GM23338 (cell line): Measurements from ENCODE around the gene ULK4. TPM values are rescaled to one million over a fixed set of nuclear protein-coding genes. Genes with fewer than 3 reads are reported as not detected.

Experiments
- ATAC-seq: fragments of 200-7000 bp; cut with Tn5 transposase; 3 replicates; pipeline ENCODE4 v1.9.1; 2020
- DNase-seq: peaks from one replicate; pipeline ENCODE4 v3.0.0-alpha.2; 2015; ENCODE audit warnings: low spot score
- H2AFZ ChIP-seq: fragments of 200-600 bp; sonication (generic); 2 replicates; pipeline ENCODE4 v1.8.0; 2016; ENCODE audit warnings: antibody characterized with exemption, mild to moderate bottlenecking, moderate library complexity
- H3F3A ChIP-seq: fragments of 200-600 bp; sonication (generic); replicated peaks from 2 replicates; pipeline ENCODE4 v1.8.0; 2017; ENCODE audit warnings: antibody characterized with exemption, mixed run types, low read depth
- H3K27ac ChIP-seq: fragments of 200-600 bp; sonication (generic); 2 replicates; pipeline ENCODE4 v1.6.1; 2016; ENCODE audit warnings: low read depth
- H3K27me3 ChIP-seq: fragments of 200-600 bp; sonication (generic); 2 replicates; pipeline ENCODE4 v1.8.0; 2016; ENCODE audit warnings: mild to moderate bottlenecking, mixed run types, moderate library complexity; ENCODE audit not compliant: insufficient read depth
- H3K36me3 ChIP-seq: fragments of 200-600 bp; sonication (generic); 2 replicates; pipeline ENCODE4 v1.8.0; 2016; ENCODE audit warnings: mild to moderate bottlenecking; ENCODE audit not compliant: insufficient read depth
- H3K4me1 ChIP-seq: fragments of 200-600 bp; sonication (generic); 2 replicates; pipeline ENCODE4 v1.8.0; 2016; ENCODE audit warnings: mild to moderate bottlenecking, moderate library complexity; ENCODE audit not compliant: insufficient read depth
- H3K4me2 ChIP-seq: fragments of 200-600 bp; sonication (generic); 2 replicates; pipeline ENCODE4 v1.7.1; 2017; ENCODE audit warnings: mixed run types
- H3K4me3 ChIP-seq: fragments of 200-600 bp; sonication (generic); 2 replicates; pipeline ENCODE4 v1.6.1; 2016; ENCODE audit warnings: mixed run types
- H3K79me2 ChIP-seq: fragments of 200-600 bp; sonication (generic); replicated peaks from 2 replicates; pipeline ENCODE4 v1.8.0; 2017; ENCODE audit warnings: mild to moderate bottlenecking; ENCODE audit not compliant: insufficient read depth
- H3K9me2 ChIP-seq: fragments of 200-600 bp; sonication (generic); 2 replicates; pipeline ENCODE4 v1.8.0; 2017; ENCODE audit not compliant: insufficient read depth
- H4K20me1 ChIP-seq: fragments of 200-600 bp; sonication (generic); replicated peaks from 2 replicates; pipeline ENCODE4 v1.8.0; 2017; ENCODE audit warnings: mild to moderate bottlenecking; ENCODE audit not compliant: insufficient read depth
- H3K27ac Mint-ChIP-seq: 2 replicates; pipeline ENCODE4 v1.8.0; 2020; ENCODE audit warnings: inconsistent platforms, mild to moderate bottlenecking, moderate library complexity, mixed read lengths
- H3K27me3 Mint-ChIP-seq: 3 replicates; pipeline ENCODE4 v1.8.0; 2022; ENCODE audit warnings: low read depth, mild to moderate bottlenecking, moderate library complexity, mixed read lengths, inconsistent platforms; ENCODE audit not compliant: insufficient read depth, poor library complexity
- H3K36me3 Mint-ChIP-seq: 3 replicates; pipeline ENCODE4 v1.8.0; 2021; ENCODE audit warnings: low read depth, mild to moderate bottlenecking, inconsistent platforms, moderate library complexity, mixed read lengths
- H3K4me1 Mint-ChIP-seq: 3 replicates; pipeline ENCODE4 v1.8.0; 2020; ENCODE audit warnings: mild to moderate bottlenecking, inconsistent platforms, mixed read lengths
- H3K4me3 Mint-ChIP-seq: 3 replicates; pipeline ENCODE4 v1.8.0; 2021; ENCODE audit warnings: moderate library complexity, mild to moderate bottlenecking, inconsistent platforms, mixed read lengths
- H3K9me3 Mint-ChIP-seq: 3 replicates; pipeline ENCODE4 v1.8.0; 2020; ENCODE audit warnings: moderate library complexity, mild to moderate bottlenecking, inconsistent platforms, mixed read lengths
- CREB1 ChIP-seq: fragments of 250-450 bp; sonication (Bioruptor Pico); IDR thresholded peaks from 2 replicates; pipeline ENCODE4 v1.5.0; 2020; ENCODE audit warnings: low read depth, mild to moderate bottlenecking, moderate library complexity
- EZH2 ChIP-seq: fragments of 200-600 bp; sonication (generic); IDR thresholded peaks from one replicate; pipeline ENCODE4 v1.8.0; 2017; ENCODE audit warnings: antibody characterized with exemption, mild to moderate bottlenecking, low read depth; ENCODE audit not compliant: unreplicated experiment
- EZH2phosphoT487 ChIP-seq: fragments of 200-600 bp; sonication (generic); IDR thresholded peaks from one replicate; pipeline ENCODE4 v1.8.1; 2018; ENCODE audit warnings: antibody characterized with exemption; ENCODE audit not compliant: unreplicated experiment
- JUNB ChIP-seq: IDR thresholded peaks from one replicate; pipeline ENCODE4 v1.6.1; 2016; ENCODE audit warnings: antibody characterized with exemption; ENCODE audit not compliant: unreplicated experiment
- NANOG ChIP-seq: IDR thresholded peaks from 2 replicates; pipeline ENCODE4 v1.6.1; 2016; ENCODE audit warnings: antibody characterized with exemption, borderline replicate concordance
- POLR2AphosphoS5 ChIP-seq: IDR thresholded peaks from 2 replicates; pipeline ENCODE4 v1.6.1; 2016; ENCODE audit warnings: antibody characterized with exemption, low read depth
- STAT1 ChIP-seq: IDR thresholded peaks from one replicate; pipeline ENCODE4 v1.6.1; 2016; ENCODE audit warnings: antibody characterized with exemption; ENCODE audit not compliant: unreplicated experiment
- ZNF114 ChIP-seq: fragments of 250-450 bp; sonication (Bioruptor Pico); IDR thresholded peaks from 2 replicates; pipeline ENCODE4 v1.5.0; 2020; ENCODE audit warnings: mild to moderate bottlenecking, moderate library complexity
- ZNF331 ChIP-seq: fragments of 250-450 bp; sonication (Bioruptor Pico); IDR thresholded peaks from 2 replicates; pipeline ENCODE4 v1.5.0; 2020; ENCODE audit warnings: low read depth, mild to moderate bottlenecking, moderate library complexity
- polyA plus RNA-seq: library from polyadenylated mRNA; unstranded; fragments of >200 nt; fragmentation: Nextera tagmentation; extraction: Ambion mirVana; gene quantifications from 2 replicates; pipeline ENCODE4 v1.2.1, GENCODE V29; 2016
- total RNA-seq: library from RNA; depleted of rRNA; stranded (reverse); fragments of >200 nt; shearing (Covaris generic); gene quantifications from 2 replicates; pipeline ENCODE4 v1.2.3, GENCODE V29; 2014
- TF ChIP-seq, protein P1 (sequence below): IDR thresholded peaks from 2 replicates; pipeline ENCODE4 v1.6.1; 2016; ENCODE audit warnings: antibody characterized with exemption
- TF ChIP-seq, protein P2 (sequence below): fragments of 250-450 bp; sonication (Bioruptor Pico); IDR thresholded peaks from 2 replicates; pipeline ENCODE4 v1.5.0; 2020; ENCODE audit warnings: mild to moderate bottlenecking, moderate library complexity
- TF ChIP-seq, protein P3 (sequence below), 2 experiments: fragments of 200-600 bp in 1 of 2; sonication (generic) in 1 of 2; conservative IDR thresholded peaks; 2 replicates each; pipeline versions ENCODE4 v1.5.1 to v1.6.1; 2016 to 2017; ENCODE audit warnings: antibody characterized with exemption in 2 of 2, low read depth in 2 of 2, mild to moderate bottlenecking in 2 of 2, moderate library complexity in 1 of 2
- TF ChIP-seq, protein P4 (sequence below): IDR thresholded peaks from one replicate; pipeline ENCODE4 v1.6.1; 2018; ENCODE audit warnings: antibody characterized with exemption; ENCODE audit not compliant: unreplicated experiment

Gene ULK4
- total and polyA plus RNA-seq, 2 experiments from 2014 or later = 20.8 to 41.4 TPM

DNA sequence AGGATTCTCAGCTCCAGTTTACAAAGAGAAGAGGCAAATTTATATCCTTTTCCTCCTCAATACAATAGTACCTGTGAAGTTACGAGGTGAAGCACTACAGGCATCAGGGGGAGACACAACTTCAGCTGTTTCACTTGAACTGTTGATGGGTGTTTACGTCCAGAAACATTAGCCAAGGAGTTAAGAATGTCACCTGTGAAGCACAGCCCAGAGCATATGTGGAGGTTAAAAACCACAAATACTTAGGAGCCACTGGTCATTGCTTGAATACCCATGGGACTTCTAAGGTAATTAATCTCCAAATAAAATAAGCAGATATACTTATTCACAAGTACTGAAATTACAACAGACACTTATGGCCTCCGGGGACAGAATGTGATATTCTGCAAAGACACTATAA is 246.5 kb downstream of the ULK4 start:
- Histone ChIP-seq H3F3A (no peaks in the 10 kb centered on the region), H3K4me2 (no peak overlapping the region), H3K4me3 (no peak overlapping the region), H3K9me2 (no peaks in the 10 kb centered on the region), H2AFZ (no peak overlapping the region), H4K20me1 (no peaks in the 10 kb centered on the region), H3K36me3 (no peaks in the 10 kb centered on the region), H3K79me2 (no peaks in the 10 kb centered on the region), H3K27me3 (no peaks in the 10 kb centered on the region), H3K27ac (no peak overlapping the region), H3K4me1 (peaks cover 10% of the 10 kb centered on the region)
- Mint-ChIP-seq H3K27me3 (no peaks in the 10 kb centered on the region), H3K27ac (no peak overlapping the region), H3K4me3 (no peak overlapping the region), H3K4me1 (peaks cover 16% of the 10 kb centered on the region), H3K36me3 (no peaks in the 10 kb centered on the region), H3K9me3 (no peaks in the 10 kb centered on the region)
- ATAC-seq = no peak
- DNase-seq = no peak
- TF ChIP-seq, protein P1, sequence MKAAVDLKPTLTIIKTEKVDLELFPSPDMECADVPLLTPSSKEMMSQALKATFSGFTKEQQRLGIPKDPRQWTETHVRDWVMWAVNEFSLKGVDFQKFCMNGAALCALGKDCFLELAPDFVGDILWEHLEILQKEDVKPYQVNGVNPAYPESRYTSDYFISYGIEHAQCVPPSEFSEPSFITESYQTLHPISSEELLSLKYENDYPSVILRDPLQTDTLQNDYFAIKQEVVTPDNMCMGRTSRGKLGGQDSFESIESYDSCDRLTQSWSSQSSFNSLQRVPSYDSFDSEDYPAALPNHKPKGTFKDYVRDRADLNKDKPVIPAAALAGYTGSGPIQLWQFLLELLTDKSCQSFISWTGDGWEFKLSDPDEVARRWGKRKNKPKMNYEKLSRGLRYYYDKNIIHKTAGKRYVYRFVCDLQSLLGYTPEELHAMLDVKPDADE = no peak
- TF ChIP-seq STAT1 (no peak), ZNF331 (CRISPR knock-in tag) (no peak), ZNF114 (CRISPR knock-in tag) (no peak), EZH2phosphoT487 (no peak), CREB1 (CRISPR knock-in tag) (no peak), NANOG (no peak), JUNB (no peak), EZH2 (no peak), POLR2AphosphoS5 (no peak)
- TF ChIP-seq, protein P2, sequence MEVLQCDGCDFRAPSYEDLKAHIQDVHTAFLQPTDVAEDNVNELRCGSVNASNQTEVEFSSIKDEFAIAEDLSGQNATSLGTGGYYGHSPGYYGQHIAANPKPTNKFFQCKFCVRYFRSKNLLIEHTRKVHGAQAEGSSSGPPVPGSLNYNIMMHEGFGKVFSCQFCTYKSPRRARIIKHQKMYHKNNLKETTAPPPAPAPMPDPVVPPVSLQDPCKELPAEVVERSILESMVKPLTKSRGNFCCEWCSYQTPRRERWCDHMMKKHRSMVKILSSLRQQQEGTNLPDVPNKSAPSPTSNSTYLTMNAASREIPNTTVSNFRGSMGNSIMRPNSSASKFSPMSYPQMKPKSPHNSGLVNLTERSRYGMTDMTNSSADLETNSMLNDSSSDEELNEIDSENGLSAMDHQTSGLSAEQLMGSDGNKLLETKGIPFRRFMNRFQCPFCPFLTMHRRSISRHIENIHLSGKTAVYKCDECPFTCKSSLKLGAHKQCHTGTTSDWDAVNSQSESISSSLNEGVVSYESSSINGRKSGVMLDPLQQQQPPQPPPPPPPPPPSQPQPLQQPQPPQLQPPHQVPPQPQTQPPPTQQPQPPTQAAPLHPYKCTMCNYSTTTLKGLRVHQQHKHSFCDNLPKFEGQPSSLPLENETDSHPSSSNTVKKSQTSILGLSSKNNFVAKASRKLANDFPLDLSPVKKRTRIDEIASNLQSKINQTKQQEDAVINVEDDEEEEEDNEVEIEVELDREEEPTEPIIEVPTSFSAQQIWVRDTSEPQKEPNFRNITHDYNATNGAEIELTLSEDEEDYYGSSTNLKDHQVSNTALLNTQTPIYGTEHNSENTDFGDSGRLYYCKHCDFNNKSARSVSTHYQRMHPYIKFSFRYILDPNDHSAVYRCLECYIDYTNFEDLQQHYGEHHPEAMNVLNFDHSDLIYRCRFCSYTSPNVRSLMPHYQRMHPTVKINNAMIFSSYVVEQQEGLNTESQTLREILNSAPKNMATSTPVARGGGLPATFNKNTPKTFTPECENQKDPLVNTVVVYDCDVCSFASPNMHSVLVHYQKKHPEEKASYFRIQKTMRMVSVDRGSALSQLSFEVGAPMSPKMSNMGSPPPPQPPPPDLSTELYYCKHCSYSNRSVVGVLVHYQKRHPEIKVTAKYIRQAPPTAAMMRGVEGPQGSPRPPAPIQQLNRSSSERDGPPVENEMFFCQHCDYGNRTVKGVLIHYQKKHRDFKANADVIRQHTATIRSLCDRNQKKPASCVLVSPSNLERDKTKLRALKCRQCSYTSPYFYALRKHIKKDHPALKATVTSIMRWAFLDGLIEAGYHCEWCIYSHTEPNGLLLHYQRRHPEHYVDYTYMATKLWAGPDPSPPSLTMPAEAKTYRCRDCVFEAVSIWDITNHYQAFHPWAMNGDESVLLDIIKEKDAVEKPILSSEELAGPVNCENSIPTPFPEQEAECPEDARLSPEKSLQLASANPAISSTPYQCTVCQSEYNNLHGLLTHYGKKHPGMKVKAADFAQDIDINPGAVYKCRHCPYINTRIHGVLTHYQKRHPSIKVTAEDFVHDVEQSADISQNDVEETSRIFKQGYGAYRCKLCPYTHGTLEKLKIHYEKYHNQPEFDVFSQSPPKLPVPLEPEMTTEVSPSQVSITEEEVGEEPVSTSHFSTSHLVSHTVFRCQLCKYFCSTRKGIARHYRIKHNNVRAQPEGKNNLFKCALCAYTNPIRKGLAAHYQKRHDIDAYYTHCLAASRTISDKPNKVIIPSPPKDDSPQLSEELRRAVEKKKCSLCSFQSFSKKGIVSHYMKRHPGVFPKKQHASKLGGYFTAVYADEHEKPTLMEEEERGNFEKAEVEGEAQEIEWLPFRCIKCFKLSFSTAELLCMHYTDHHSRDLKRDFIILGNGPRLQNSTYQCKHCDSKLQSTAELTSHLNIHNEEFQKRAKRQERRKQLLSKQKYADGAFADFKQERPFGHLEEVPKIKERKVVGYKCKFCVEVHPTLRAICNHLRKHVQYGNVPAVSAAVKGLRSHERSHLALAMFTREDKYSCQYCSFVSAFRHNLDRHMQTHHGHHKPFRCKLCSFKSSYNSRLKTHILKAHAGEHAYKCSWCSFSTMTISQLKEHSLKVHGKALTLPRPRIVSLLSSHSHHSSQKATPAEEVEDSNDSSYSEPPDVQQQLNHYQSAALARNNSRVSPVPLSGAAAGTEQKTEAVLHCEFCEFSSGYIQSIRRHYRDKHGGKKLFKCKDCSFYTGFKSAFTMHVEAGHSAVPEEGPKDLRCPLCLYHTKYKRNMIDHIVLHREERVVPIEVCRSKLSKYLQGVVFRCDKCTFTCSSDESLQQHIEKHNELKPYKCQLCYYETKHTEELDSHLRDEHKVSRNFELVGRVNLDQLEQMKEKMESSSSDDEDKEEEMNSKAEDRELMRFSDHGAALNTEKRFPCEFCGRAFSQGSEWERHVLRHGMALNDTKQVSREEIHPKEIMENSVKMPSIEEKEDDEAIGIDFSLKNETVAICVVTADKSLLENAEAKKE (CRISPR knock-in tag) = no peak
- TF ChIP-seq, protein P3, sequence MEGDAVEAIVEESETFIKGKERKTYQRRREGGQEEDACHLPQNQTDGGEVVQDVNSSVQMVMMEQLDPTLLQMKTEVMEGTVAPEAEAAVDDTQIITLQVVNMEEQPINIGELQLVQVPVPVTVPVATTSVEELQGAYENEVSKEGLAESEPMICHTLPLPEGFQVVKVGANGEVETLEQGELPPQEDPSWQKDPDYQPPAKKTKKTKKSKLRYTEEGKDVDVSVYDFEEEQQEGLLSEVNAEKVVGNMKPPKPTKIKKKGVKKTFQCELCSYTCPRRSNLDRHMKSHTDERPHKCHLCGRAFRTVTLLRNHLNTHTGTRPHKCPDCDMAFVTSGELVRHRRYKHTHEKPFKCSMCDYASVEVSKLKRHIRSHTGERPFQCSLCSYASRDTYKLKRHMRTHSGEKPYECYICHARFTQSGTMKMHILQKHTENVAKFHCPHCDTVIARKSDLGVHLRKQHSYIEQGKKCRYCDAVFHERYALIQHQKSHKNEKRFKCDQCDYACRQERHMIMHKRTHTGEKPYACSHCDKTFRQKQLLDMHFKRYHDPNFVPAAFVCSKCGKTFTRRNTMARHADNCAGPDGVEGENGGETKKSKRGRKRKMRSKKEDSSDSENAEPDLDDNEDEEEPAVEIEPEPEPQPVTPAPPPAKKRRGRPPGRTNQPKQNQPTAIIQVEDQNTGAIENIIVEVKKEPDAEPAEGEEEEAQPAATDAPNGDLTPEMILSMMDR (conservative IDR thresholded peaks at IDR 0.05; ENCODE audit: low read depth in 2 of 2) = no peak
- TF ChIP-seq, protein P4, sequence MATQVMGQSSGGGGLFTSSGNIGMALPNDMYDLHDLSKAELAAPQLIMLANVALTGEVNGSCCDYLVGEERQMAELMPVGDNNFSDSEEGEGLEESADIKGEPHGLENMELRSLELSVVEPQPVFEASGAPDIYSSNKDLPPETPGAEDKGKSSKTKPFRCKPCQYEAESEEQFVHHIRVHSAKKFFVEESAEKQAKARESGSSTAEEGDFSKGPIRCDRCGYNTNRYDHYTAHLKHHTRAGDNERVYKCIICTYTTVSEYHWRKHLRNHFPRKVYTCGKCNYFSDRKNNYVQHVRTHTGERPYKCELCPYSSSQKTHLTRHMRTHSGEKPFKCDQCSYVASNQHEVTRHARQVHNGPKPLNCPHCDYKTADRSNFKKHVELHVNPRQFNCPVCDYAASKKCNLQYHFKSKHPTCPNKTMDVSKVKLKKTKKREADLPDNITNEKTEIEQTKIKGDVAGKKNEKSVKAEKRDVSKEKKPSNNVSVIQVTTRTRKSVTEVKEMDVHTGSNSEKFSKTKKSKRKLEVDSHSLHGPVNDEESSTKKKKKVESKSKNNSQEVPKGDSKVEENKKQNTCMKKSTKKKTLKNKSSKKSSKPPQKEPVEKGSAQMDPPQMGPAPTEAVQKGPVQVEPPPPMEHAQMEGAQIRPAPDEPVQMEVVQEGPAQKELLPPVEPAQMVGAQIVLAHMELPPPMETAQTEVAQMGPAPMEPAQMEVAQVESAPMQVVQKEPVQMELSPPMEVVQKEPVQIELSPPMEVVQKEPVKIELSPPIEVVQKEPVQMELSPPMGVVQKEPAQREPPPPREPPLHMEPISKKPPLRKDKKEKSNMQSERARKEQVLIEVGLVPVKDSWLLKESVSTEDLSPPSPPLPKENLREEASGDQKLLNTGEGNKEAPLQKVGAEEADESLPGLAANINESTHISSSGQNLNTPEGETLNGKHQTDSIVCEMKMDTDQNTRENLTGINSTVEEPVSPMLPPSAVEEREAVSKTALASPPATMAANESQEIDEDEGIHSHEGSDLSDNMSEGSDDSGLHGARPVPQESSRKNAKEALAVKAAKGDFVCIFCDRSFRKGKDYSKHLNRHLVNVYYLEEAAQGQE = no peak
